H1 (cell line): Measurements from ENCODE around the gene UBE2G2.

Source experiments
- CEBPB ChIP-seq: IDR thresholded peaks from 2 replicates; pipeline ENCODE4 v1.6.1; 2012; ENCODE audit warnings: low read depth, low read length
- EGR1 ChIP-seq: IDR thresholded peaks from 2 replicates; pipeline ENCODE4 v1.6.1; 2011; ENCODE audit warnings: low read depth, low read length, borderline replicate concordance
- JUN ChIP-seq: IDR thresholded peaks from 2 replicates; pipeline ENCODE4 v1.6.1; 2011; ENCODE audit warnings: low read depth, mild to moderate bottlenecking, improper control_type of control experiment, low read length
- MAFK ChIP-seq: IDR thresholded peaks from 2 replicates; pipeline ENCODE4 v1.6.1; 2012; ENCODE audit warnings: low read depth, mild to moderate bottlenecking, improper control_type of control experiment, low read length
- POLR2A ChIP-seq, 2 experiments: IDR thresholded peaks; 1 replicate in 1 of 2; 2 replicates in 1 of 2; pipeline ENCODE4 v1.6.1; 2011; ENCODE audit warnings: low read depth in 2 of 2, low read length in 2 of 2, mild to moderate bottlenecking in 2 of 2; ENCODE audit errors: control extremely low read depth in 1 of 2
- POLR2AphosphoS5 ChIP-seq: IDR thresholded peaks from 2 replicates; pipeline ENCODE4 v1.6.1; 2011; ENCODE audit warnings: low read depth, low read length
- SUZ12 ChIP-seq: fragments of 200-600 bp; sonication (generic); IDR thresholded peaks from 2 replicates; pipeline ENCODE4 v1.6.1; 2012; ENCODE audit warnings: mild to moderate bottlenecking, inconsistent platforms, low read length, moderate library complexity, mixed read lengths
- YY1 ChIP-seq: IDR thresholded peaks from 2 replicates; pipeline ENCODE4 v1.6.1; 2011; ENCODE audit warnings: low read depth, mild to moderate bottlenecking, low read length
- TF ChIP-seq, protein P1 (sequence below): IDR thresholded peaks from 2 replicates; pipeline ENCODE4 v1.6.1; 2011; ENCODE audit warnings: low read length, improper control_type of control experiment
- TF ChIP-seq, protein P2 (sequence below), 3 experiments: IDR thresholded peaks; 1 replicate in 2 of 3; 2 replicates in 1 of 3; pipeline versions ENCODE4 v1.5.1 to v1.6.1; 2011; ENCODE audit warnings: low read length in 3 of 3, mild to moderate bottlenecking in 3 of 3, inconsistent platforms in 2 of 3, low read depth in 1 of 3, moderate library complexity in 1 of 3; ENCODE audit not compliant: insufficient read depth in 1 of 3; ENCODE audit errors: control extremely low read depth in 1 of 3

DNA sequence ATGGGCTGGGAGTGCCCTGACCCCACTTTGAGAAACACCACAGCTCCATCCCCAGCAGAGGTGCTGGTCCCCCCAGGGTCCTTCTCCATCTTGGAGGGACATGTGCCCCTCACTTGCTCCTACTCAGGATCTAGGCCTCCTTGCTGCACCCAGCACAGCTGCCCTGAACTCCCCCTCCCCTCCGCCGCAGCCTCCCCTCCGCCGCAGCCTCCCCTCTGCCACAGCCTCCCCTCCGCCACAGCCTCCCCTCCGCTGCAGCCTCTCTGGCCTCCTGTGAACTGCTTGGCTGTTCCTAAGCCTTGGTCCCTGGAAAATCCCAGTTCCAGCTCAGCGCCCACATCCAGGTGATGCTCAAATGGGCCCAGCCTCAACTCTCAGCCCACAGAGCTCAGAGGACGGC is 74.3 kb downstream of the UBE2G2 start:
- no peak for TF ChIP-seq SUZ12
- TF ChIP-seq, protein P1, sequence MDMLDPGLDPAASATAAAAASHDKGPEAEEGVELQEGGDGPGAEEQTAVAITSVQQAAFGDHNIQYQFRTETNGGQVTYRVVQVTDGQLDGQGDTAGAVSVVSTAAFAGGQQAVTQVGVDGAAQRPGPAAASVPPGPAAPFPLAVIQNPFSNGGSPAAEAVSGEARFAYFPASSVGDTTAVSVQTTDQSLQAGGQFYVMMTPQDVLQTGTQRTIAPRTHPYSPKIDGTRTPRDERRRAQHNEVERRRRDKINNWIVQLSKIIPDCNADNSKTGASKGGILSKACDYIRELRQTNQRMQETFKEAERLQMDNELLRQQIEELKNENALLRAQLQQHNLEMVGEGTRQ = no peak
- TF ChIP-seq YY1 = no peak
- TF ChIP-seq, protein P2, sequence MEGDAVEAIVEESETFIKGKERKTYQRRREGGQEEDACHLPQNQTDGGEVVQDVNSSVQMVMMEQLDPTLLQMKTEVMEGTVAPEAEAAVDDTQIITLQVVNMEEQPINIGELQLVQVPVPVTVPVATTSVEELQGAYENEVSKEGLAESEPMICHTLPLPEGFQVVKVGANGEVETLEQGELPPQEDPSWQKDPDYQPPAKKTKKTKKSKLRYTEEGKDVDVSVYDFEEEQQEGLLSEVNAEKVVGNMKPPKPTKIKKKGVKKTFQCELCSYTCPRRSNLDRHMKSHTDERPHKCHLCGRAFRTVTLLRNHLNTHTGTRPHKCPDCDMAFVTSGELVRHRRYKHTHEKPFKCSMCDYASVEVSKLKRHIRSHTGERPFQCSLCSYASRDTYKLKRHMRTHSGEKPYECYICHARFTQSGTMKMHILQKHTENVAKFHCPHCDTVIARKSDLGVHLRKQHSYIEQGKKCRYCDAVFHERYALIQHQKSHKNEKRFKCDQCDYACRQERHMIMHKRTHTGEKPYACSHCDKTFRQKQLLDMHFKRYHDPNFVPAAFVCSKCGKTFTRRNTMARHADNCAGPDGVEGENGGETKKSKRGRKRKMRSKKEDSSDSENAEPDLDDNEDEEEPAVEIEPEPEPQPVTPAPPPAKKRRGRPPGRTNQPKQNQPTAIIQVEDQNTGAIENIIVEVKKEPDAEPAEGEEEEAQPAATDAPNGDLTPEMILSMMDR (IDR thresholded peaks at IDR 0.05; ENCODE audit: control extremely low read depth in 1 of 3, insufficient read depth in 1 of 3, low read depth in 1 of 3, low read length in 3 of 3) = no peak
- TF ChIP-seq MAFK = no peak
- no peak for TF ChIP-seq JUN
- no peak for TF ChIP-seq POLR2A (IDR thresholded peaks at IDR 0.05; ENCODE audit: control extremely low read depth in 1 of 2, low read depth in 2 of 2, low read length in 2 of 2)
- no peak for TF ChIP-seq POLR2AphosphoS5
- TF ChIP-seq EGR1 = no peak
- TF ChIP-seq CEBPB = no peak
